Measurements from ENCODE around the gene RIT2.

DNA sequence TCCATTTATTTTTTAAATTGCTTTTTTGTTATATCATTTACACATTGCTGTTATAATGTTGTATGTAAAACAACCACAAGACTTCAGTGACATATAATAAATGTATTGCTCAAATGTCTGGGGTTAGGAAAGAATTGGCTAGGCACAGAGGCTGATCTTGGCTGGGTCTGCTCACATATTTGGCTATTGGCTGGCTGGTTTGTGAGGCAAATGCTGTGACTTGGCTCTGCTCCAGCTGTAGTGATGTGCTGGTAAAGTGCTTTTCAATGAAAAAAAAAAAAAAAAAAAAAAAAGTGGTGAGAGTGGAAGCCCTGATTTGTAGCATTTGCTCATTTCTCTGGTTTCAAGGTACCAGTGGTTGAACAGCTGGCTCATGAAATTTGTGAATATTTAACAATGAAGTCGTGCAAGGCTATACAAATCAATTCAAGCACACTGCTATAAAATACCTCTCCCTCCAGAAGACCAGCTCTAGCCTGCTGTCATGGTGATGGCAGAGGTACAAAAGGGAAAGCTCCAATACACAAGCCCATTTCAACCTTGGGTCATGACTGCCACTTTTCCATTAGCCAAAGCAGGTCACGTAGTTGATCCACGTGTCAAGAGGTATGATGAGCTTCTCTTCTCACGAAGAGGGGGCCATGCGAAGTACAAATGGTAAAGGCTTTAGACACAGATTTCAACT is 43.7 kb upstream of the RIT2 start:
- TF ChIP-seq, protein P1, sequence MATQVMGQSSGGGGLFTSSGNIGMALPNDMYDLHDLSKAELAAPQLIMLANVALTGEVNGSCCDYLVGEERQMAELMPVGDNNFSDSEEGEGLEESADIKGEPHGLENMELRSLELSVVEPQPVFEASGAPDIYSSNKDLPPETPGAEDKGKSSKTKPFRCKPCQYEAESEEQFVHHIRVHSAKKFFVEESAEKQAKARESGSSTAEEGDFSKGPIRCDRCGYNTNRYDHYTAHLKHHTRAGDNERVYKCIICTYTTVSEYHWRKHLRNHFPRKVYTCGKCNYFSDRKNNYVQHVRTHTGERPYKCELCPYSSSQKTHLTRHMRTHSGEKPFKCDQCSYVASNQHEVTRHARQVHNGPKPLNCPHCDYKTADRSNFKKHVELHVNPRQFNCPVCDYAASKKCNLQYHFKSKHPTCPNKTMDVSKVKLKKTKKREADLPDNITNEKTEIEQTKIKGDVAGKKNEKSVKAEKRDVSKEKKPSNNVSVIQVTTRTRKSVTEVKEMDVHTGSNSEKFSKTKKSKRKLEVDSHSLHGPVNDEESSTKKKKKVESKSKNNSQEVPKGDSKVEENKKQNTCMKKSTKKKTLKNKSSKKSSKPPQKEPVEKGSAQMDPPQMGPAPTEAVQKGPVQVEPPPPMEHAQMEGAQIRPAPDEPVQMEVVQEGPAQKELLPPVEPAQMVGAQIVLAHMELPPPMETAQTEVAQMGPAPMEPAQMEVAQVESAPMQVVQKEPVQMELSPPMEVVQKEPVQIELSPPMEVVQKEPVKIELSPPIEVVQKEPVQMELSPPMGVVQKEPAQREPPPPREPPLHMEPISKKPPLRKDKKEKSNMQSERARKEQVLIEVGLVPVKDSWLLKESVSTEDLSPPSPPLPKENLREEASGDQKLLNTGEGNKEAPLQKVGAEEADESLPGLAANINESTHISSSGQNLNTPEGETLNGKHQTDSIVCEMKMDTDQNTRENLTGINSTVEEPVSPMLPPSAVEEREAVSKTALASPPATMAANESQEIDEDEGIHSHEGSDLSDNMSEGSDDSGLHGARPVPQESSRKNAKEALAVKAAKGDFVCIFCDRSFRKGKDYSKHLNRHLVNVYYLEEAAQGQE (IDR thresholded peaks at IDR 0.05; ENCODE audit: low read depth): no peak
- no peak for TF ChIP-seq EGR1 (IDR thresholded peaks at IDR 0.05)
- no peak for TF ChIP-seq TEAD4 (IDR thresholded peaks at IDR 0.05)
- TF ChIP-seq NFIC (IDR thresholded peaks at IDR 0.05): no peak
